Type B pancreatic cell (in vitro differentiated cells): ENCODE results near the gene TTC9B. TPM values are rescaled to one million over a fixed set of nuclear protein-coding genes. Genes with fewer than 3 reads are reported as not detected.

Experiments used
- DNase-seq: peaks from one replicate; pipeline ENCODE4 v3.0.0; 2021; ENCODE audit warnings: mixed read lengths; ENCODE audit not compliant: unreplicated experiment; ENCODE audit errors: extremely low spot score
- H3K27ac Mint-ChIP-seq: 2 replicates; pipeline ENCODE4 v1.8.0; 2021; ENCODE audit warnings: mild to moderate bottlenecking, mixed read lengths
- H3K27me3 Mint-ChIP-seq: 2 replicates; pipeline ENCODE4 v1.8.0; 2021; ENCODE audit warnings: mixed read lengths
- H3K36me3 Mint-ChIP-seq: 2 replicates; pipeline ENCODE4 v1.8.0; 2021; ENCODE audit warnings: mixed read lengths
- H3K4me1 Mint-ChIP-seq: one replicate; pipeline ENCODE4 v1.8.0; 2021; ENCODE audit warnings: mixed read lengths; ENCODE audit not compliant: unreplicated experiment
- H3K4me3 Mint-ChIP-seq: 2 replicates; pipeline ENCODE4 v1.8.0; 2021; ENCODE audit warnings: mild to moderate bottlenecking, mixed read lengths
- H3K9me3 Mint-ChIP-seq: 2 replicates; pipeline ENCODE4 v1.8.0; 2021; ENCODE audit warnings: mixed read lengths
- total RNA-seq: library from RNA; stranded (reverse); gene quantifications from 2 replicates; pipeline ENCODE4 v1.2.1, GENCODE V29; 2021; ENCODE audit warnings: low replicate concordance
- TF ChIP-seq, protein P1 (sequence below): fragments of 200-600 bp; sonication (generic); conservative IDR thresholded peaks from 2 replicates; pipeline ENCODE4 v1.5.0; 2021; ENCODE audit warnings: antibody characterized with exemption, mild to moderate bottlenecking

Gene TTC9B
- total RNA-seq, 1 donor from 2014 or later: 0.39 TPM

DNA sequence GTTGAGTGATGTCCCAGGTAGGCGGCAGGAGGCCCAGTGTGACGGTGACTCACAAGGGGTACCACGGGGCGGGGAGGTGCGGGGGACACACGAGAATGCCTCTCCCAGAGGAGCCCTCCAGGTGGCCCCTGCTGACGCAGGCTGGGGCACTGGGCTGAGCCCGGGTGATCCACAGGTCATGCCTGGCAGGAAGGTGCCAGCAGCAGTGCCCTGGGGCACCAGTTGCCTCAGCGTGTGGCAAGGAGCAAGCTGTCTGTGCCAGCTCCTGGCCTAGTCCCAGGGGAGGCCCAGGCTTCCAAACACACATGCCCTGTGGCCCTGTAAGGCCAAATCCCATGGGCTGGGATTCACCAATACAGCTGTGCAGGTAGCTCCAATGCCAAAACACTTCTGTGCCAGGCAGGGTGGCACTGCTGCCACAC is 38.9 kb upstream of the TTC9B start:
- TF ChIP-seq, protein P1, sequence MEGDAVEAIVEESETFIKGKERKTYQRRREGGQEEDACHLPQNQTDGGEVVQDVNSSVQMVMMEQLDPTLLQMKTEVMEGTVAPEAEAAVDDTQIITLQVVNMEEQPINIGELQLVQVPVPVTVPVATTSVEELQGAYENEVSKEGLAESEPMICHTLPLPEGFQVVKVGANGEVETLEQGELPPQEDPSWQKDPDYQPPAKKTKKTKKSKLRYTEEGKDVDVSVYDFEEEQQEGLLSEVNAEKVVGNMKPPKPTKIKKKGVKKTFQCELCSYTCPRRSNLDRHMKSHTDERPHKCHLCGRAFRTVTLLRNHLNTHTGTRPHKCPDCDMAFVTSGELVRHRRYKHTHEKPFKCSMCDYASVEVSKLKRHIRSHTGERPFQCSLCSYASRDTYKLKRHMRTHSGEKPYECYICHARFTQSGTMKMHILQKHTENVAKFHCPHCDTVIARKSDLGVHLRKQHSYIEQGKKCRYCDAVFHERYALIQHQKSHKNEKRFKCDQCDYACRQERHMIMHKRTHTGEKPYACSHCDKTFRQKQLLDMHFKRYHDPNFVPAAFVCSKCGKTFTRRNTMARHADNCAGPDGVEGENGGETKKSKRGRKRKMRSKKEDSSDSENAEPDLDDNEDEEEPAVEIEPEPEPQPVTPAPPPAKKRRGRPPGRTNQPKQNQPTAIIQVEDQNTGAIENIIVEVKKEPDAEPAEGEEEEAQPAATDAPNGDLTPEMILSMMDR: no peak
- Mint-ChIP-seq H3K27ac (no peak overlapping the region), H3K9me3 (no peaks in the 10 kb centered on the region), H3K36me3 (peaks cover 32% of the 10 kb centered on the region), H3K27me3 (no peaks in the 10 kb centered on the region), H3K4me3 (no peak overlapping the region), H3K4me1 (peaks cover 12% of the 10 kb centered on the region)
- DNase-seq: no peak

DNA sequence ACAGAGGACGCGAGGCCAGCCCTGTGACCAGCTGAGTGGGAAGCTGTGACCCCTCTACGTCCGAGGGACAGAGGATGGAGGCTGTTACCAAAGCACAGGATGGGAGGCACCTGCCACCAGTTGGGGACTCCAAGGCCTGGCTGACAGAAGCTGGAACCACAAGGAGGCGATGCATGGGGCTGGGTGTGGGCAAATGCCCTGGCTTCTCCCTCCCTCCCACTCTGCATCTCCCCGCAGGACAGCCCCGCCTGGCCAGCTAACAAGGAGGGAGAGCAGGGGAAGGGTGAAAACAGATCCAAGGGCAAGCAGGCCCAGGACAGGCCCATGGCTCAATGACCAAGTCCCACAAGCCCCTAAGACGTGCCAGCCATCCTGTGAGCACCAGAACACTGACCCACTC is 38.3 kb upstream of the TTC9B start:
- Mint-ChIP-seq H3K27me3 (no peaks in the 10 kb centered on the region), H3K27ac (no peak overlapping the region), H3K4me1 (peaks cover 12% of the 10 kb centered on the region), H3K9me3 (no peaks in the 10 kb centered on the region), H3K4me3 (no peak overlapping the region), H3K36me3 (peaks cover 33% of the 10 kb centered on the region)
- TF ChIP-seq, protein P1: no peak
- no peak for DNase-seq

DNA sequence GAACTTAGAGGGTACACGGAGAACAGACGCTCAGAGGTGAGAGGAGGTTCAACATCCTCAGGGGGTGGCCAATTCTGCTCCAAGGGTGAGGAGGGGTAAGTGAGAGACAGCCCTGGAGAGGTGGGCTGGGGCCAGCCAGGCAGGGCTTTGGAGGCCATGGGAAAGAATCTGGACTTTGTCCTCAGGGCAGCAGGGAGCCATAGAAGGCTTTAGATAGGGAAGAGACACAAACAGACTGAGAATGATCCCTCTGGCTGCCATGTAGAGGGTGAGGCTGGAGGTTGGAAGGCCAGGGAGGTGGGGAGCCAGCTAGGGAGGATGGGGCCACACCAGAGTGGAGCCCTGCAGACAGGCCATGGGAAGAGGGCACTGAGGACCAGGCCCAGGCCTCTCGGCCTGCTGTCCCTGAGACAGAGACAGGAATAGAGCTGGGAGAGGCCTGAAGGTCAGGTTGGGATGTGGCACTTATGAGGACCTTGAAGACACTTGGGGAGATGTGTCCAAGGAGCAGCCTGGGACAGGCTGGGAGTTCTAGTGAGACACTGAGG is 37.5 kb upstream of the TTC9B start:
- peaks cover 32% of the 10 kb centered on the region for H3K36me3 Mint-ChIP-seq
- H3K4me1 Mint-ChIP-seq: peaks cover 12% of the 10 kb centered on the region
- no peak overlapping the region for H3K4me3 Mint-ChIP-seq
- no peak overlapping the region for H3K27ac Mint-ChIP-seq
- H3K9me3 Mint-ChIP-seq: no peaks in the 10 kb centered on the region
- no peaks in the 10 kb centered on the region for H3K27me3 Mint-ChIP-seq
- no peak for DNase-seq
- TF ChIP-seq, protein P1: no peak

DNA sequence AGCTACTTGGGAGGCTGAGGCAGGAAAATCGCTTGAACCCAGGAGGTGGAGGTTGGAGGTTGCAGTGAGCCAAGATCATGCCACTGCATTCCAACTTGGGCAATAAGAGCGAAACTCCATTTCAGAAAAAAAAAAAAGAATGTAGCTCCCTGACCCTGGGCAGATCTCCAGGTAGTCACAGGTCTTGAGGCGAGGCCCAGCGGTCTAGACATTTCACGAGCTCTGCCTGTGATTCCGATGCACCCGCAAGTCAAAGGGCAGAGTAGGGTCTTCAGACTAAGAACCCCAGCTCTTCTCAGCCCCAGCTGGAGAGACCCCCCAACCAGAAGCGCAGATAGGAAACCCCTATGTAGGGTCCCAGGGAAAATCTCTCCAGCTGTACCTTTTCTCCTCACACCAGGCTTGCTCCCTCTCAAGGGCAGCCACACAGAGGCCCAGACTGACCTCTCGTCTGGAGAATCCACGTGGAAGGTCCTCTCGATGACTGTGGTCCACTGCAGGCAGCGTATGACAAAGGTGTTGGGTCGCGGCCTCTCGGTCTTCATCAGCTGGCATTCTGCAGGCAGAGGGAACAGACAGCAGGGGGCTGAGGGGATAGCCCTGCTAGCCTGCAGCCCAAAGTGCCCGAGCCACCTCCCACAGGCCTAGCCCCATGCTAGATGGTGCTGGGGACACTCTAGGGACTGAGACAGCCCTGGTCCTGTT is 36.7 kb upstream of the TTC9B start:
- Mint-ChIP-seq H3K27me3 (no peaks in the 10 kb centered on the region), H3K9me3 (no peaks in the 10 kb centered on the region), H3K4me3 (no peak overlapping the region), H3K27ac (no peak overlapping the region), H3K4me1 (peaks cover 12% of the 10 kb centered on the region), H3K36me3 (peaks cover 30% of the 10 kb centered on the region)
- TF ChIP-seq, protein P1: no peak
- no peak for DNase-seq

DNA sequence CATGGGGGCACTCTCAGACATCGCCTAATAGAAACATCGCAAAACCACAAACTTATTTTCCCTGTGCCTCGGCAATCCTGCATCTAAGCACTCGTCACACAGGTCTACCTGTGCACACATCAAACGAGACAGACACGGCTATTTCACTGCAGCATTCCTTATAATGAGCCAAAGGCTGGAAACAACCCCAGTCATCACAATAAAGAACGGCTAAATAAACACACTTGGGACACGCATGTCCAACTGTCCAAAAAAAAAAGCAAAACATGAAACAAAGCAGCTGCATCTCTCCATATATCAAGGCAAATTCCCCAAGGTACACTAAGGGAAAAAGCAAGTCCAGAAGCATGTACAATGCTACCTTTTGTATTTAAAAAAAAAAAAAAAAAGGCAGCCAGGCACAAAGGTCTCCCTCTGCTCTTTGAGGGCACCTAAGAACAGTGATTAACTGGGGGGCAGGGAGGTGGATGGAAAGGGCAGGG is 35.5 kb upstream of the TTC9B start:
- Mint-ChIP-seq H3K27ac (no peak overlapping the region), H3K27me3 (no peaks in the 10 kb centered on the region), H3K36me3 (peaks cover 29% of the 10 kb centered on the region), H3K4me1 (peaks cover 7% of the 10 kb centered on the region), H3K9me3 (no peaks in the 10 kb centered on the region), H3K4me3 (no peak overlapping the region)
- DNase-seq: no peak
- TF ChIP-seq, protein P1: no peak
